Stimulated activated CD4-positive, alpha-beta T cell treated with anti-CD3 and anti-CD28 coated beads, Interleukin-4, amount 100 ng/mL, for 4 hours (primary cell): Measurements from ENCODE around the gene MKRN2.
"Not testable (repeated sequence)": the region's sequence is repeated elsewhere in the genome, so short reads cannot be mapped to it uniquely, and the experiment has no call there.

Experiments used
- DNase-seq, 2 experiments: peaks; one replicate each; pipeline ENCODE4 v3.0.0-alpha.2; 2020

MKRN2 gene

GRCh38 chr3:12556690-12557472 lies at the start of gene MKRN2:
TSS of gene MKRN2 (plus strand) at chr3:12557087. CDS start at chr3:12557151, 64 bp downstream.
- peak; percentile 78 to 85 for DNase-seq

GRCh38 chr3:12507591-12508281 lies 49.2 kb upstream of the MKRN2 start:
- no peak for DNase-seq

- no peak for DNase-seq
Measured at GRCh38 chr3:12508291-12508700, 48.6 kb upstream of the MKRN2 start.

- DNase-seq = no peak
Measured at GRCh38 chr3:12509466-12509865, 47.4 kb upstream of the MKRN2 start.

GRCh38 chr3:12512534-12513118 lies 44.3 kb upstream of the MKRN2 start:
- no peak for DNase-seq

- no peak for DNase-seq
Measured at GRCh38 chr3:12513694-12514446, 43.0 kb upstream of the MKRN2 start.

- no peak for DNase-seq
Measured at GRCh38 chr3:12515631-12516030, 41.3 kb upstream of the MKRN2 start.

GRCh38 chr3:12516873-12517272 lies 40.0 kb upstream of the MKRN2 start:
- no peak for DNase-seq

- no peak for DNase-seq
Measured at GRCh38 chr3:12518261-12519028, 38.4 kb upstream of the MKRN2 start.

- no peak for DNase-seq
Measured at GRCh38 chr3:12521010-12521409, 35.9 kb upstream of the MKRN2 start.

GRCh38 chr3:12522721-12523120 lies 34.2 kb upstream of the MKRN2 start:
- no peak for DNase-seq

- no peak for DNase-seq
Measured at GRCh38 chr3:12527757-12528143, 29.1 kb upstream of the MKRN2 start.

- DNase-seq = no peak
Measured at GRCh38 chr3:12532182-12532581, 24.7 kb upstream of the MKRN2 start.

GRCh38 chr3:12536423-12536822 lies 20.5 kb upstream of the MKRN2 start:
- no peak for DNase-seq

GRCh38 chr3:12541625-12542024 lies 15.3 kb upstream of the MKRN2 start:
- DNase-seq = no peak

GRCh38 chr3:12543497-12543896 lies 13.4 kb upstream of the MKRN2 start:
- DNase-seq = not testable (repeated sequence)

GRCh38 chr3:12544652-12545472 lies 12.0 kb upstream of the MKRN2 start:
- DNase-seq = no peak

- DNase-seq = no peak
Measured at GRCh38 chr3:12545473-12545791, 11.5 kb upstream of the MKRN2 start, which contains the start of gene MKRN2OS. TSS of gene MKRN2OS (minus strand) at chr3:12545499. CDS start at chr3:12545464, 35 bp downstream.

- no peak for DNase-seq
Measured at GRCh38 chr3:12549971-12550760, 6.7 kb upstream of the MKRN2 start.

- no peak for DNase-seq
Measured at GRCh38 chr3:12553921-12554391, 2.9 kb upstream of the MKRN2 start.

GRCh38 chr3:12556314-12556689 lies 585 bp upstream of the MKRN2 start:
- DNase-seq = no peak
